Neutrophil (primary cell): ENCODE measurements around the gene MSH2.

Experiments used
- H3K27ac ChIP-seq: fragments of 200-600 bp; sonication (generic); 2 replicates; pipeline ENCODE4 v1.5.1; 2016; ENCODE audit warnings: mild to moderate bottlenecking, moderate library complexity
- H3K27me3 ChIP-seq: fragments of 200-600 bp; sonication (generic); 2 replicates; pipeline ENCODE4 v1.6.0; 2016; ENCODE audit warnings: mild to moderate bottlenecking
- H3K36me3 ChIP-seq: fragments of 200-600 bp; sonication (generic); 2 replicates; pipeline ENCODE4 v1.5.1; 2017
- H3K4me1 ChIP-seq, 2 experiments: fragments of 200-600 bp in 1 of 2; sonication (generic) in 1 of 2; 1 replicate in 1 of 2; 2 replicates in 1 of 2; pipeline versions ENCODE4 v1.5.1 to v1.6.1; 2013 to 2016; ENCODE audit warnings: low read depth in 1 of 2, low read length in 1 of 2, mild to moderate bottlenecking in 1 of 2, moderate library complexity in 1 of 2; ENCODE audit not compliant: control insufficient read depth in 1 of 2, insufficient read depth in 1 of 2
- H3K4me3 ChIP-seq, 2 experiments: fragments of 200-600 bp in 1 of 2; sonication (generic) in 1 of 2; 1 replicate in 1 of 2; 2 replicates in 1 of 2; pipeline ENCODE4 v1.5.1; 2013 to 2016; ENCODE audit warnings: low read depth in 1 of 2, low read length in 1 of 2, mild to moderate bottlenecking in 1 of 2, moderate library complexity in 1 of 2
- H3K9me3 ChIP-seq: fragments of 200-600 bp; sonication (generic); 2 replicates; pipeline ENCODE4 v1.5.1; 2016
- TF ChIP-seq, protein P1 (sequence below): fragments of 200-600 bp; sonication (generic); IDR thresholded peaks from 2 replicates; pipeline ENCODE4 v1.5.1; 2016; ENCODE audit warnings: antibody characterized with exemption

MSH2 gene

GRCh38 chr2:47490406-47490805, 87.5 kb downstream of the MSH2 start:
- Histone ChIP-seq H3K4me3 (no peak overlapping the region), H3K4me1 (no peaks in the 10 kb centered on the region), H3K27ac (no peak overlapping the region), H3K9me3 (no peaks in the 10 kb centered on the region), H3K27me3 (no peaks in the 10 kb centered on the region), H3K36me3 (no peaks in the 10 kb centered on the region)
- TF ChIP-seq, protein P1, sequence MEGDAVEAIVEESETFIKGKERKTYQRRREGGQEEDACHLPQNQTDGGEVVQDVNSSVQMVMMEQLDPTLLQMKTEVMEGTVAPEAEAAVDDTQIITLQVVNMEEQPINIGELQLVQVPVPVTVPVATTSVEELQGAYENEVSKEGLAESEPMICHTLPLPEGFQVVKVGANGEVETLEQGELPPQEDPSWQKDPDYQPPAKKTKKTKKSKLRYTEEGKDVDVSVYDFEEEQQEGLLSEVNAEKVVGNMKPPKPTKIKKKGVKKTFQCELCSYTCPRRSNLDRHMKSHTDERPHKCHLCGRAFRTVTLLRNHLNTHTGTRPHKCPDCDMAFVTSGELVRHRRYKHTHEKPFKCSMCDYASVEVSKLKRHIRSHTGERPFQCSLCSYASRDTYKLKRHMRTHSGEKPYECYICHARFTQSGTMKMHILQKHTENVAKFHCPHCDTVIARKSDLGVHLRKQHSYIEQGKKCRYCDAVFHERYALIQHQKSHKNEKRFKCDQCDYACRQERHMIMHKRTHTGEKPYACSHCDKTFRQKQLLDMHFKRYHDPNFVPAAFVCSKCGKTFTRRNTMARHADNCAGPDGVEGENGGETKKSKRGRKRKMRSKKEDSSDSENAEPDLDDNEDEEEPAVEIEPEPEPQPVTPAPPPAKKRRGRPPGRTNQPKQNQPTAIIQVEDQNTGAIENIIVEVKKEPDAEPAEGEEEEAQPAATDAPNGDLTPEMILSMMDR: no peak

DNA sequence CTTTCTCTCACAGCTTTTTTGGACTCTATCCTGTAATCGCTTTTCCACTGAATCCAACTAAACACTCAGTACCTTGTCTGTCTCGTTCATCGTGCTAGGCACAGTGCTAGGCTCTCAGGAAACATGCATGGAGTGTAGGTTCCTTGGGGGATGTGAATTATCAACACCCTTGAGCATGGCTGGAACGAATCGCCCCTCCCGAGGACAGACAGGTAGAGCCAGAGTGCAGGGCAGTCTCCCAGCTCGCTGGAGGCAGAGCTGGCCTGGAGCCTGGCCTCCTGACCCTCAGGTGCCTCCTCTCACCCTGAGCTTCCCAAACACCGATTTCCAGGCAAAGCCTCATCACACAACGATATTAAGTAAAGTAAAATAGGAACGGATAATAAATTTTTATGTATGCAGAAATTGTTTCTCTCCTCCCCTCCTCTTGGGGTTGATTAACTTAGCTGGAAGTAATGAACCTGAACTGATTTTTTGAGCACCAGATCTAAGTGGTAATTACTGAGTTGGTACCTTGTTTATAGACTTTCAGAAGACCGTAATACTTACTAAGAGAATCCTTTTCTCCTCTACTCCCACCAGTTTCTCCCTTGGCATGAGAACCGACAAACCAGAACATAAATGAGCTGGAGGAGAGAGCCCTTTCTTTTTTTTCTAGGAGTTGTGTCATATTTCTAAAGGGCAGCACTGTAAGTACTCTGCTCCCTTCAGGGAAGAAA, 90.5 kb downstream of the MSH2 start:
- H3K27me3 ChIP-seq: no peaks in the 10 kb centered on the region
- no peak overlapping the region for H3K27ac ChIP-seq
- no peak overlapping the region for H3K4me3 ChIP-seq
- TF ChIP-seq, protein P1: no peak
- no peaks in the 10 kb centered on the region for H3K9me3 ChIP-seq
- no peaks in the 10 kb centered on the region for H3K4me1 ChIP-seq
- no peaks in the 10 kb centered on the region for H3K36me3 ChIP-seq

DNA sequence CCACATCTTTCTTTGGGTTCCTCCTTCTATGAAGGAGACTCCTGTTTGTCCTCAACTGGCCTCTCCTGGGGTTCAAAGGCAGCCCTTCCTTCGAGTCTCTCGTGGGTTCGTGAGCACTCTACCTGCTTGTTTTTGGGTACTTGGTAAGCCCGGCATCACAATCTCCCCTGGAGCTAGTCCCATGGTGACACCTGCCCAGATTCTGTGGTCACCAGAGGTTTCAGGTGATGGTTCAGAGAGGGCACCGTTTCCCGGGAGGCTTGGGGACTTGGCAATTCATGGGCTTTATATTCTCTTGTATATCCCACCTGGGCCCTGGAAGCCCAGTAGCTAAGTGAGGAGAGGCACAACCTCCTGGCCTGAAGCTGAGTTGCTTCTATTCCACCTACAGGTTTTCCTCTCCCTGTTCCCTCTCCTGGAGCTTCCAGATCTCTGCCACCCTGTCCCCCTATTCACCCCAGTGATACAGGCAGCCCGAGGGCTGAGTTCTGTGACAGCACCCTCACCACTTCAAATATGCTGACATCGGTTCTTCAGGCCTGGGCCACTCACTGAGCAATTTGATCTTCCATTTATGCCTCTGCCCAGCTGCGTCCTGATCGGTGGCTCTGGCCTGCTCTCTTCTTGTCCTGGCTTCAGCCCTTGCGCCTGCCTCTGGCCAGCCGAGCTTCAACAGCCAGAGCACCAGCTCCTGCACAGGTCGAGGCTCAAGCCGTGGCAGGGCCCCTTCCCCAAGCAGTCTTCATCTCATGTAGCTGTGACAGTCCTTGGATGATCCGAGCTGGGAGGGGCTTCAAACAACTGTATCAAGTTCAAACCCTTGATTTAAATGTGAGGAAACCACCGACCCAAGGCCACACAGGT, 91.5 kb downstream of the MSH2 start:
- no peaks in the 10 kb centered on the region for H3K9me3 ChIP-seq
- TF ChIP-seq, protein P1: no peak
- H3K36me3 ChIP-seq: no peaks in the 10 kb centered on the region
- no peak overlapping the region for H3K27ac ChIP-seq
- H3K27me3 ChIP-seq: no peaks in the 10 kb centered on the region
- H3K4me1 ChIP-seq: no peaks in the 10 kb centered on the region
- H3K4me3 ChIP-seq: no peak overlapping the region

DNA sequence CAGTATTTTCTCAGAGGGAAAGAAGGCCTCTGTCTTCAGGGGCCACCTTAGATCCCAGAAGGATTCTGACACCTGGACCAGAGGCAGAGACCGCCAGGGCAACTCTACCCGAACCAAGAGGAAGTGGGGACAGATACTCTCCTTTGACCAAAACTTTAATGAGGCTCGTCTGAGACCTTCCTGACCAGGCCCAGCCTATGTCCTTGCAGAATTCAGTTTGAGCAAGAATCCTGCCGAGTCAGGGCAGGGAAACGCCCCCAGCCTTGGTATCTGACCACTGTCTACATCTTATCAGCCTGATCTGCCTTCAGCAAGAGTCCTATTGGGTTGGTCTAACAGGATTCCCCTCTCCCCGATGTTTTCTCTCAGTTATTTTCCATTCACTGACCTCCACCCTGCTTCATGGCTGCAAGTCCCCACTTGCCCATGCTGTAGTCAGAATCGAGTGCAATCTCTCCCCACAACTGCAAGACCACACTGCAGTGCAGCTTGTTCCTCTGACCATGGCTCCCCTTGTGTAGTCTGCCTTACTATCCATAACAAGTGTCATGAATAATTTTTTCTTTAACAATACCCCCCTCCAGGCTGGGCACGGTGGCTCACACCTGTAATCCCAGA, 95.0 kb downstream of the MSH2 start:
- Histone ChIP-seq H3K27me3 (no peaks in the 10 kb centered on the region), H3K4me1 (no peaks in the 10 kb centered on the region), H3K27ac (no peak overlapping the region), H3K9me3 (no peaks in the 10 kb centered on the region), H3K4me3 (no peak overlapping the region), H3K36me3 (no peaks in the 10 kb centered on the region)
- TF ChIP-seq, protein P1: no peak

DNA sequence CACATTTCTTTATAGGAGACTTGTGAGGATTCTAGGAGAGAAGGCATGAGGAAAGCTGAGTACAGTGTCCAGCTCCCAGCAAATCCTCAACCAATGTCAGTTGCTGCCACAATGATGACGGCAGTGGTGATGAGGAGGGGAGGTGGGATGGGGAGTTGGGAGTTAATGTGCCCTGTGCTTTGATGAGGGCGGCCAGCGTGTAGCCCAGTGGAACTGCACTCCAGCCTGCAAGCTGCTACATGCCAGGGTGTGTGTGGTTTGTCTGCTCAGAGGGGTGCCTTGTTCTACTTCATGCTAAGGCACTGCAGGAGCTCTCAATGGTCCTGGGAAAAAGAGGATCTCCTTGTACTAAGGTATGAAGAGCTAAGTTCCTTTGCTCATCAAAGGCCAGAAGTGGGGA, 96.1 kb downstream of the MSH2 start:
- Histone ChIP-seq H3K27ac (no peak overlapping the region), H3K9me3 (no peaks in the 10 kb centered on the region), H3K36me3 (no peaks in the 10 kb centered on the region), H3K27me3 (no peaks in the 10 kb centered on the region), H3K4me1 (no peaks in the 10 kb centered on the region), H3K4me3 (no peak overlapping the region)
- TF ChIP-seq, protein P1: no peak
